Fibroblast of lung (primary cell): ENCODE data around the gene FMO5.

ENCODE experiments used
- CTCF ChIP-seq, 2 donors: IDR thresholded peaks in 1 of 2; conservative IDR thresholded peaks in 1 of 2; 1 replicate in 1 of 2; 2 replicates in 1 of 2; pipeline ENCODE4 v1.5.1; 2011 to 2012; ENCODE audit warnings: low read length in 2 of 2, control low read depth in 1 of 2, inconsistent platforms in 1 of 2, low read depth in 1 of 2, mild to moderate bottlenecking in 1 of 2
- EZH2 ChIP-seq: IDR thresholded peaks from 2 replicates; pipeline ENCODE4 v1.5.1; 2012; ENCODE audit warnings: low read length, control low read depth, mild to moderate bottlenecking; ENCODE audit errors: missing control alignments

- no peak for TF ChIP-seq CTCF (conservative IDR thresholded peaks at IDR 0.05 in 1 of 2, IDR thresholded peaks at IDR 0.05 in 1 of 2; ENCODE audit: low read depth in 1 of 2, low read length in 2 of 2)
- TF ChIP-seq EZH2, result no peak
These were observed 35.8 kb upstream of the FMO5 start for GRCh38 chr1:147260956-147261355.
